GM12875 (cell line): Measurements from ENCODE around the gene C1orf105.

Experiments
- H3K4me3 ChIP-seq: one replicate; pipeline ENCODE4 v1.5.1; 2011; ENCODE audit warnings: low read depth, low read length, control low read depth
- TF ChIP-seq, protein P1 (sequence below): IDR thresholded peaks from 2 replicates; pipeline ENCODE4 v1.5.1; 2011; ENCODE audit warnings: low read depth, mild to moderate bottlenecking, control low read depth, inconsistent platforms, low read length, moderate library complexity, borderline replicate concordance; ENCODE audit not compliant: insufficient read depth

C1orf105 gene

DNA sequence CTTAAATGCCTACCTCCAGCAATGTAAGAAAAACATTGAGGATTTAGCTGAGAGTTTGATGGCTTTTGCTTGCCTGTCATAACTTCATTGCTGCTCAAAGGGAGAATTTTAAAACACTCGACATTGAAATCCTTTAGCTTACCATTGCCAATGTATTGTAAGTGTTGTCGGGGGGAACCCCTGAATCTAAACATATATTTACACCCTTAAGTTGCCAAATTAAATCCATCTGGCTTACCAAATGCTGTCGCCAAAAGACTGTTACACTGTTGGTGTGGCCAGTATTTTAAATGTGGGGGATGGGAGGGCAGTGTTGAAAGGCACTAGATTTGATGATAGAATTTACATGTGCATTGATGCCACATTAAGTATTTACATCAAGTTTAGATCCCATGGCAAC, 24.9 kb upstream of the C1orf105 start:
- no peak overlapping the region for H3K4me3 ChIP-seq
- TF ChIP-seq, protein P1, sequence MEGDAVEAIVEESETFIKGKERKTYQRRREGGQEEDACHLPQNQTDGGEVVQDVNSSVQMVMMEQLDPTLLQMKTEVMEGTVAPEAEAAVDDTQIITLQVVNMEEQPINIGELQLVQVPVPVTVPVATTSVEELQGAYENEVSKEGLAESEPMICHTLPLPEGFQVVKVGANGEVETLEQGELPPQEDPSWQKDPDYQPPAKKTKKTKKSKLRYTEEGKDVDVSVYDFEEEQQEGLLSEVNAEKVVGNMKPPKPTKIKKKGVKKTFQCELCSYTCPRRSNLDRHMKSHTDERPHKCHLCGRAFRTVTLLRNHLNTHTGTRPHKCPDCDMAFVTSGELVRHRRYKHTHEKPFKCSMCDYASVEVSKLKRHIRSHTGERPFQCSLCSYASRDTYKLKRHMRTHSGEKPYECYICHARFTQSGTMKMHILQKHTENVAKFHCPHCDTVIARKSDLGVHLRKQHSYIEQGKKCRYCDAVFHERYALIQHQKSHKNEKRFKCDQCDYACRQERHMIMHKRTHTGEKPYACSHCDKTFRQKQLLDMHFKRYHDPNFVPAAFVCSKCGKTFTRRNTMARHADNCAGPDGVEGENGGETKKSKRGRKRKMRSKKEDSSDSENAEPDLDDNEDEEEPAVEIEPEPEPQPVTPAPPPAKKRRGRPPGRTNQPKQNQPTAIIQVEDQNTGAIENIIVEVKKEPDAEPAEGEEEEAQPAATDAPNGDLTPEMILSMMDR = no peak

DNA sequence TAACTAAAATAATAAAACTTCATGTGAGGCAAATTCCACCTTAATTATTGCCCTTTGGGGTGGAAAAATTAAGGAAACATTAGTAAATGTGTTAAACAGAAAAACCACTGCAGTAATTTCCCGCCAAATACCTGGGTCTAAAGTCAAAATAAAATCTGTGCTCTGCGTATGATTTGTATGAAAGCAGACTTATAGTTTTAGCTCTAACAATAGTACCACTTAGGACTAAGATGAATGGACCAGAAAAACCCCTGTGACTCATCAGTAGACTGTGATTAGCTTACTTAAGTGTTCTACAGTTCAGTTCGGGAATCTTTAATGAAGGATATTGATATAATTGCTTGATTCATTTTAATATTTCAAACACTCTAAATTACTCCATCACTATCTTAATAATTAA, 23.3 kb upstream of the C1orf105 start:
- no peak overlapping the region for H3K4me3 ChIP-seq
- TF ChIP-seq, protein P1 = no peak

DNA sequence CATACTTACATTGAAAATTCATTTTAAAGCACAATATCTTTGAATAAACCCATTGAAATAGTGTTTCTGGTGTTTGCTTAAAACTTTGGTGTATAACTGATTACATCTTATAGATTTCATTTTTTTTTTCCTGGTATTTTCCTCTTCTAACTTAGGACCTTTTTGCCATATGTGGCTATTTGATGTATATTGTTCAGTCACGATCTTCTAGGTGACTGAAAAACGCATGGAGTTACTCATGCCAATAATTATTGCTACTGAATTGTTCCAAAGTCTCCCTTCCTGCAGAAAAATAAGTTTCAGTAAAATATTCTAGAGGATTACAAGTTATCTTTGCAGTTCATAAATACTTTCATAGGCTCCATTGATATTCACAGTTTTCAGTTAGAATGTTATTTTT, 22.9 kb upstream of the C1orf105 start:
- H3K4me3 ChIP-seq = no peak overlapping the region
- TF ChIP-seq, protein P1 = no peak

DNA sequence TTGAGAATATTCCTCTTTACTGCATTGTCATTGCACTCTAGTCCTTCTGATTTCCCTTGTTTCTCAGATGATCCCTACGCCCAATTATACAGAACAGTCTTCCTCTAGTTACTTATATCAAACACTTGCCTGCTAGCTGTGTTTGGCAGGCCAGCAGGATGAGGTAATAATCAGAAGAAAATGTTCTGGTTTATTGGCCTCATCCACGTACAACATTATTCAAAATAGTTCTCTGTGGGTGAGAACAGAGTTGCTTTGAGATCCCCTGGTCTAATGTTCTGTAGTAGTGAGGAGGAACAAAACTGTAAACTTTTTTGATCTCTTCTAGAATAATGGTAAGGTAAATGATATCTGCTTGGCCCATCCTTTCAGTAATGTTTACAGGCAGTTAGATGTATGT, 22.3 kb upstream of the C1orf105 start:
- TF ChIP-seq, protein P1 = no peak

DNA sequence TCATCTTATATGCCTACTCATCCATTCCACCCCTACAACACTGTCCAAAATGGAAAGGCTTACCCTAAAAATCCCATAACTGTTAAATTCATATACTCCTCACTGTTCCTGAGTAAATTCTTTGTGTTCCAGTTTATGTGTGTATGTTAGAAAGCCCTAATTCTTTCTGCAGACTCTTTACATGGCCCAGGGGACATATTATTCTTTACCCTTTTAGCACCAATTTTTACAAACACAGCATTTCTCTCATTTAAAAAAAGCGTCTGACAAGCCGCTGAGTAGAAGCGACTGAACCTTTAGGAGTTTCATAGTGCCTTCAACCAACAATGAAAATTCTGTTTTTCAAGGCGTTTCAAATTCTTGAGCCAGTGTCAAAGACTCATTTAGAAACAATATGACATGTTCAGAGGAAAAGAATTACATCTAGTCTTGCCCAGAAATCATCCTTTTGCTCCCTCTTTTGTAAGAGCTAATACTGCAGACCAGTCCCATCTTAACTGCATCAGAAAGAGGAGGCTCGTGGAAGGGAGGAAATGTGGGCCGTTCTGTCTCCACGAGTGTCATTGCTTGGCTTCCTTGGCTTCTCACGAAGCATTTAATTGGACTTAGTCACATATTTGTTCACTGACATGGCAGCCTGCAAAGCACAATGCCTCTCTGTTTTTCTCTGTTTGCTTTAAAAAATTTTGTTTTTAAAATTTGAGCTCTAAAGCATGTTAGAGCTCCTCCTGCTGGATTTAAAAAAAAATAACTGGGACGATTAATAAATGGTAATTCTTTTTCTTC, 21.3 kb upstream of the C1orf105 start:
- TF ChIP-seq, protein P1 = no peak
- no peak overlapping the region for H3K4me3 ChIP-seq

More for the DNA sequence above, 22.3 kb upstream of the C1orf105 start:
- no peak overlapping the region for H3K4me3 ChIP-seq

DNA sequence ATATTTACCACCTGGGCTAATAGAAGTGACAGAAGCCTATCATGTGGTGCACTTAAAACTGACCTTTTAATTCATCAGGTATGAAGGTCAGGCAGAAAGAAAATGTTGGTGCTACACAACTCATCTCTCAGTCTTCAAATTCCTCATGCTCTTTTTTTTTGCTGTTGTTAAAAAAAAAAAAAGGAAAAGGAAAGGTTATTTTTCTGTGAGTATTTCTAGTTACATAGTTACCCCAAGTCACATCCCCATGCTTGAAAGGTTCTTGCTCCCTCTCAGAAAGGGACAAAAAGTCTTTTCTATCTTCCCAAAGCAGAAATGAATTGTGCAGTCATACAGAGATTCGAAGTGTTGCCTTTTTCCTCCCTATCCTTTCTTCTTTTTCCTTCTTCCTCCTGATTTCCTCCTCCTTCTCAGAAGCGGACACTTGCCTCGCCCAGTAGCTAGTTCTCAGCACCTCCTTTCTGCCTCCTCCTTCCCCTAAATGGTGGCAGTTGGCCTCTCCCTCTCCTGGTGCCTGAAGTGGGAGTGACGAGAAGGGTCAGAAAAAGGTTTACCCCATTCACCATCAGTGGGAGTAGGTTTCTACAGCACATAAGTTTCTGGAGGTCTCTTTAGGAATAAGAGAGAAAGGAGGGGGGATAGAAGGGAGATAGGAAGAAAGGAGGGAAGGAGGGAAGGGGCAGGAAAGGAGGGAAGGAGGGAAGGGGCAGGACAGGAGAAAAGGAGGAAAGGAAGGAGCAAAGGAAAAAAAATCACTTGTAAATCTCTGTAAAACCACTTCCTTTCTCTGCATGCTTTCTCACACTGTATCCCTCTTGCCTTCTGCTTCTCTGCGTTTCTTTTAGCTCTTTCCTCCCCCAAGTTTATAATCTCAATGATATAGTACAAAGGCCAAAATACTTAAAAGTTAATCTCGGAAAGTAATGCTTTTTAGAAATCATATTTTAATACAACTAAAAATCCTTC, 20.4 kb upstream of the C1orf105 start:
- TF ChIP-seq, protein P1 = no peak
- no peak overlapping the region for H3K4me3 ChIP-seq
